Pancreas (tissue), 10 donors: Measurements from ENCODE around the gene CRB3. TPM values are rescaled to one million over a fixed set of nuclear protein-coding genes. Genes with fewer than 3 reads are reported as not detected.
A peak's percentile ranks its signal among the peaks of the same experiment; 100 is the strongest.
"Not testable (repeated sequence)": the region's sequence is repeated elsewhere in the genome, so short reads cannot be mapped to it uniquely, and the experiment has no call there.

Source experiments
- ATAC-seq, 4 donors: fragments of 200-7000 bp; cut with Tn5 transposase; one replicate each; pipeline versions ENCODE4 v1.8.0 to v1.9.1; 2020; ENCODE audit warnings: mild to moderate bottlenecking in 4 of 4, moderate library complexity in 4 of 4
- DNase-seq, 6 donors: peaks; one replicate each; pipeline ENCODE4 v3.0.0-alpha.2; 2020
- FAIRE-seq: peaks from 2 replicates; lab custom pipeline; 2012; peaks lifted over from hg19 to GRCh38; lab: Jason Lieb, UNC
- H3K27ac ChIP-seq, 4 donors: fragments of 200-600 bp; sonication (generic); 1 replicate in 3 of 4; 2 replicates in 1 of 4; pipeline versions ENCODE4 v1.5.0 to v1.8.0; 2020
- H3K27me3 ChIP-seq, 4 donors: fragments of 200-600 bp; one replicate each; pipeline ENCODE4 v1.8.0; 2021
- H3K36me3 ChIP-seq, 3 donors: fragments of 200-600 bp; sonication (generic) in 1 of 3; one replicate each; pipeline versions ENCODE4 v1.5.0 to v1.8.0; 2020 to 2021
- H3K4me1 ChIP-seq, 3 donors: fragments of 200-600 bp; one replicate each; pipeline ENCODE4 v1.8.0; 2021
- H3K4me3 ChIP-seq, 4 donors: fragments of 200-600 bp; sonication (generic) in 2 of 4; one replicate each; pipeline versions ENCODE4 v1.5.0 to v1.8.0; 2020 to 2021
- H3K9me3 ChIP-seq, 4 donors: fragments of 200-600 bp; one replicate each; pipeline ENCODE4 v1.8.0; 2021
- CTCF ChIP-seq, 4 donors: fragments of 200-600 bp; sonication (generic) in 3 of 4; IDR thresholded peaks; one replicate each; pipeline versions ENCODE4 v1.5.0 to v1.8.0; 2021; ENCODE audit warnings: antibody characterized with exemption in 4 of 4
- WGBS, 2 donors: extraction: QIAGEN DNeasy Blood & Tissue Kit; methylation state at CpG; one replicate each; pipeline ENCODE4 v1.1.7; 2013; 5-methylcytosine and 5-hydroxymethylcytosine counted together
- intact Hi-C, 3 donors: fragments of 100-400 bp; cut with DNase I; formaldehyde crosslinking; loops; one replicate each; pipeline versions ENCODE4 v1.11.1 to v1.14.2; 2022
- polyA plus RNA-seq, 2 donors: library from polyadenylated mRNA; stranded (reverse); fragments of 200-250 nt; gene quantifications; one replicate each; pipeline ENCODE4 v1.2.3, GENCODE V29; 2013
- total RNA-seq, 6 donors: library from RNA; stranded (reverse); fragmentation: NEBNext Ultra II Directional in 4 of 6; extraction: Animal tissue kit (Norgen Biotek cat#: 25700) in 4 of 6; gene quantifications; one replicate each; pipeline versions ENCODE4 v1.2.1 to v1.2.4, GENCODE V29; 2021 to 2023
- donor health status: healthy with polysubstance abuse.
- donor health status: DM: no; HTN: no; CAD: no; lungs with moderate emphysema.
- donor health status: DM: no; HTN: no; CAD: no.
- donor health status: control.
- donor health status: control.
- donor health status: Bipolar disorder and iron deficiency.
- donor health status: DM: yes; HTN: yes; CAD: no.
- donor health status: DM: no; HTN: no; CAD: no.
- donor health status: DM: no; HTN: no; CAD: no.
- donor health status: DM: yes; HTN: yes; CAD: no.

CRB3 gene
- total and polyA plus RNA-seq, 8 donors: 22.0 to 37.7 (median 27.7) TPM

GRCh38 chr19:6499052-6499790 lies 35.1 kb downstream of the CRB3 start:
- Histone ChIP-seq H3K9me3 (no peaks in the 10 kb centered on the region), H3K27ac (no peak overlapping the region), H3K27me3 (no peaks in the 10 kb centered on the region), H3K4me3 (no peak overlapping the region), H3K4me1 (peaks cover 0 to 4% (median 0%) of the 10 kb centered on the region in 3 donors), H3K36me3 (no peaks in the 10 kb centered on the region)
- intact Hi-C loops: no loop called here
- DNase-seq (no peak), ATAC-seq (no peak), FAIRE-seq (no peak)
- no peak for TF ChIP-seq CTCF (IDR thresholded peaks at IDR 0.05)
- 77 to 89% methylated on average over 17 of the region's 17 CpGs for WGBS, 2 donors

- Histone ChIP-seq H3K27me3 (no peaks in the 10 kb centered on the region), H3K4me1 (peaks cover 0 to 4% (median 0%) of the 10 kb centered on the region in 3 donors), H3K4me3 (peak overlapping the region; percentile 45 to 62 (median 56)), H3K27ac (no peak overlapping the region), H3K9me3 (no peaks in the 10 kb centered on the region), H3K36me3 (no peaks in the 10 kb centered on the region)
- TF ChIP-seq CTCF (IDR thresholded peaks at IDR 0.05): no peak
- ATAC-seq (no peak), FAIRE-seq (no peak), DNase-seq (no peak)
- intact Hi-C loops: no loop called here
- WGBS, 2 donors: 75 to 78% methylated on average over 24 of the region's 24 CpGs
Measured at GRCh38 chr19:6500837-6501739, 37.0 kb downstream of the CRB3 start.

GRCh38 chr19:6501740-6502648 lies 37.9 kb downstream of the CRB3 start, which contains the start of gene TUBB4A:
TSS of gene TUBB4A (minus strand) at chr19:6502309. CDS start at chr19:6502212, 97 bp downstream.
- DNase-seq: peak in 4 of 6 donors; percentile 11 to 80 (median 62)
- no peak for FAIRE-seq
- H3K27me3 ChIP-seq: no peaks in the 10 kb centered on the region
- peak within 1 kb of the TSS; percentile 45 to 62 (median 56) for H3K4me3 ChIP-seq
- no peaks in the 10 kb centered on the region for H3K36me3 ChIP-seq
- no peak for TF ChIP-seq CTCF (IDR thresholded peaks at IDR 0.05)
- H3K4me1 ChIP-seq: peaks cover 0 to 4% (median 0%) of the 10 kb centered on the region in 3 donors
- H3K27ac ChIP-seq: no peak within 1 kb of the TSS
- ATAC-seq: peak; percentile 59 to 82 (median 66)
- intact Hi-C loops: no loop called here
- no peaks in the 10 kb centered on the region for H3K9me3 ChIP-seq
- WGBS, 2 donors: 0 to 1% methylated on average over 60 to 71 of the region's 71 CpGs

- 71 to 80% methylated on average over 9 of the region's 9 CpGs for WGBS, 2 donors
- H3K4me3 ChIP-seq: no peak overlapping the region
- H3K27ac ChIP-seq: no peak overlapping the region
- peaks cover 0 to 4% (median 2%) of the 10 kb centered on the region in 3 donors for H3K4me1 ChIP-seq
- H3K27me3 ChIP-seq: no peaks in the 10 kb centered on the region
- TF ChIP-seq CTCF (IDR thresholded peaks at IDR 0.05): no peak
- H3K36me3 ChIP-seq: no peaks in the 10 kb centered on the region
- FAIRE-seq (no peak), DNase-seq (no peak), ATAC-seq (no peak)
- H3K9me3 ChIP-seq: no peaks in the 10 kb centered on the region
- intact Hi-C loops: no loop called here
Measured at GRCh38 chr19:6503407-6504201, 39.5 kb downstream of the CRB3 start.

GRCh38 chr19:6508028-6508771 lies 44.1 kb downstream of the CRB3 start:
- FAIRE-seq, intact Hi-C loops, DNase-seq, H3K36me3 ChIP-seq, H3K27me3 ChIP-seq, H3K9me3 ChIP-seq, ATAC-seq, H3K4me3 ChIP-seq: not testable (repeated sequence)
- Histone ChIP-seq H3K4me1 (peaks cover 0 to 10% (median 0%) of the 10 kb centered on the region in 3 donors), H3K27ac (peak overlapping the region in 3 of 4 donors; percentile 68 to 82 (median 75))
- 86 to 89% methylated on average over 9 of the region's 9 CpGs for WGBS, 2 donors
